OCI-LY1 (cell line): ENCODE data around the gene FAM47E.

Experiments used
- H2AFZ ChIP-seq: fragments of 200-600 bp; sonication (generic), shearing (Covaris generic); 2 replicates; pipeline ENCODE4 v1.6.0; 2014; ENCODE audit warnings: antibody characterized with exemption, mild to moderate bottlenecking, low read length
- H3F3A ChIP-seq: fragments of 200-600 bp; sonication (generic), shearing (Covaris generic); 2 replicates; pipeline ENCODE4 v1.6.0; 2014; ENCODE audit warnings: mild to moderate bottlenecking, antibody characterized with exemption, low read length, moderate library complexity; ENCODE audit not compliant: insufficient read depth
- H3K27ac ChIP-seq: fragments of 200-600 bp; sonication (generic); 2 replicates; pipeline ENCODE4 v1.5.1; 2014; ENCODE audit warnings: low read length, mixed run types, mild to moderate bottlenecking, low read depth; ENCODE audit not compliant: poor library complexity, severe bottlenecking
- H3K27me3 ChIP-seq: fragments of 200-600 bp; sonication (generic); 2 replicates; pipeline ENCODE4 v1.6.0; 2014; ENCODE audit warnings: antibody characterized with exemption, mild to moderate bottlenecking, low read length, moderate library complexity; ENCODE audit not compliant: insufficient read depth
- H3K36me3 ChIP-seq: fragments of 200-600 bp; sonication (generic); 2 replicates; pipeline ENCODE4 v1.6.1; 2014; ENCODE audit warnings: mild to moderate bottlenecking, antibody characterized with exemption, low read length, moderate library complexity, mixed read lengths; ENCODE audit not compliant: insufficient read depth
- H3K4me1 ChIP-seq: fragments of 200-600 bp; sonication (generic); 2 replicates; pipeline ENCODE4 v1.5.1; 2014; ENCODE audit warnings: mild to moderate bottlenecking, low read length, moderate library complexity; ENCODE audit not compliant: insufficient read depth, severe bottlenecking
- H3K4me2 ChIP-seq: fragments of 200-600 bp; sonication (generic), shearing (Covaris generic); 2 replicates; pipeline ENCODE4 v1.6.1; 2014; ENCODE audit warnings: low read length
- H3K4me3 ChIP-seq: fragments of 200-600 bp; sonication (generic); 2 replicates; pipeline ENCODE4 v1.5.1; 2014; ENCODE audit warnings: low read length, low read depth, mild to moderate bottlenecking, mixed read lengths; ENCODE audit not compliant: poor library complexity, severe bottlenecking
- H3K79me2 ChIP-seq: fragments of 200-600 bp; shearing (Covaris generic); 2 replicates; pipeline ENCODE4 v1.6.1; 2016; ENCODE audit warnings: mixed run types, low read length, mixed read lengths; ENCODE audit not compliant: insufficient read depth
- H3K9ac ChIP-seq: fragments of 200-600 bp; sonication (generic), shearing (Covaris generic); 2 replicates; pipeline ENCODE4 v1.6.1; 2014; ENCODE audit warnings: mild to moderate bottlenecking, low read length, mixed read lengths
- H3K9me2 ChIP-seq: fragments of 200-600 bp; sonication (generic), shearing (Covaris generic); 2 replicates; pipeline ENCODE4 v1.6.1; 2014; ENCODE audit warnings: low read depth, mild to moderate bottlenecking, low read length, mixed read lengths
- H3K9me3 ChIP-seq: fragments of 200-600 bp; shearing (Covaris generic); 2 replicates; pipeline ENCODE4 v1.6.1; 2014; ENCODE audit warnings: low read length, mixed read lengths
- H4K20me1 ChIP-seq: fragments of 200-600 bp; sonication (generic), shearing (Covaris generic); 2 replicates; pipeline ENCODE4 v1.6.0; 2016; ENCODE audit warnings: mild to moderate bottlenecking, low read length; ENCODE audit not compliant: insufficient read depth
- EZH2 ChIP-seq: fragments of 200-600 bp; sonication (generic), shearing (Covaris generic); IDR thresholded peaks from 2 replicates; pipeline ENCODE4 v1.8.0; 2017; ENCODE audit warnings: borderline replicate concordance, mixed run types, mild to moderate bottlenecking, antibody characterized with exemption, low read length, moderate library complexity, mixed read lengths
- TF ChIP-seq, protein P1 (sequence below): fragments of 200-600 bp; sonication (generic), shearing (Covaris generic); IDR thresholded peaks from 2 replicates; pipeline ENCODE4 v1.5.1; 2017; ENCODE audit warnings: mild to moderate bottlenecking, antibody characterized with exemption, low read length, moderate library complexity, mixed read lengths

FAM47E gene

DNA sequence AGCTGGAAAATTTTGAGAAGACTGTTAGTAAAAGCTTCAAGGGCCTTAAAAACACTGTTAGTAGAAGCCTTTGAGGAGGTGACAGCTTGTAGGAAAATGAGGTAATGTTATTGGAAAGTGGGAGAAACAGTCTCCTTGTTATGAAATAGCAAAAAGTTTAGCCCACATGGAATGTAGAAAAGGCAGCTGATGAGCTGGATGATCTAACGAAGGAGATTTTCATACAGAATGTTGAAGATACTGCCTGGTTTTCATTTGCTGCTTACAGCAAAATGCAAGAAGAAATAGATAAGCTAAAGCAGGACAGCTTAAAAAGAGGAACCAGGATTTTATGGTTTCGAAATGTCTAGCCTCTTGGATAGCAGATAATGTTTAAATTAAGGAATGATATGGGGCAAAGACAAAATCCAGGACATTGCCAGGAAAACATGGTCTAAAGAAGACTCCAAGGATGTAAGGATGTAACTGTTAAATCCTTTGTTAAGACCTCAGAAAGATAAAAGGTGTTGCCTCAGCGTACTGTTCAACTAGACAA, 44.8 kb downstream of the FAM47E start:
- Histone ChIP-seq H3K36me3 (no peaks in the 10 kb centered on the region), H3K4me1 (no peaks in the 10 kb centered on the region), H3K27me3 (no peaks in the 10 kb centered on the region), H3K27ac (no peak overlapping the region), H3F3A (no peaks in the 10 kb centered on the region), H3K9me3 (no peaks in the 10 kb centered on the region), H3K9ac (no peak overlapping the region), H2AFZ (no peak overlapping the region), H3K4me3 (no peak overlapping the region), H3K79me2 (no peaks in the 10 kb centered on the region), H4K20me1 (no peaks in the 10 kb centered on the region), H3K4me2 (no peak overlapping the region), H3K9me2 (no peaks in the 10 kb centered on the region)
- TF ChIP-seq, protein P1, sequence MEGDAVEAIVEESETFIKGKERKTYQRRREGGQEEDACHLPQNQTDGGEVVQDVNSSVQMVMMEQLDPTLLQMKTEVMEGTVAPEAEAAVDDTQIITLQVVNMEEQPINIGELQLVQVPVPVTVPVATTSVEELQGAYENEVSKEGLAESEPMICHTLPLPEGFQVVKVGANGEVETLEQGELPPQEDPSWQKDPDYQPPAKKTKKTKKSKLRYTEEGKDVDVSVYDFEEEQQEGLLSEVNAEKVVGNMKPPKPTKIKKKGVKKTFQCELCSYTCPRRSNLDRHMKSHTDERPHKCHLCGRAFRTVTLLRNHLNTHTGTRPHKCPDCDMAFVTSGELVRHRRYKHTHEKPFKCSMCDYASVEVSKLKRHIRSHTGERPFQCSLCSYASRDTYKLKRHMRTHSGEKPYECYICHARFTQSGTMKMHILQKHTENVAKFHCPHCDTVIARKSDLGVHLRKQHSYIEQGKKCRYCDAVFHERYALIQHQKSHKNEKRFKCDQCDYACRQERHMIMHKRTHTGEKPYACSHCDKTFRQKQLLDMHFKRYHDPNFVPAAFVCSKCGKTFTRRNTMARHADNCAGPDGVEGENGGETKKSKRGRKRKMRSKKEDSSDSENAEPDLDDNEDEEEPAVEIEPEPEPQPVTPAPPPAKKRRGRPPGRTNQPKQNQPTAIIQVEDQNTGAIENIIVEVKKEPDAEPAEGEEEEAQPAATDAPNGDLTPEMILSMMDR, result no peak
- no peak for TF ChIP-seq EZH2

DNA sequence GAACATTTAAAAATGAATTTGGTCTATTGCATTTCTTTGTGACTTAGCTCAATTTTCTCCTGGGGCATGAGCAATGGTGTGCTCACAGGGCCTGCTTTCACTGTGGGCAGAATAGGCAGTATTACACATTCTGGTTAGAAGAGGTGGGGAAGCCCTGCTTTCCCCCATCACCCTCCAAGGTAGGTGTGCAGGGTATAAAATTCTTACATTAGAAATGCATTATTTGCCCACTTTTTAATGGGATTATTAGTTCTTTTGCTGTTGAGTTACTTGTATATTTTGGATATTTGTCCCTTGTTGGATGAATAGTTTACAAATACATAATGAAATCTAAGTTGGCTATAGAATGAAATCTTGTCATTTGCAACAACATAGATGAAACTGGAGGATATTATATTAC, 46.7 kb downstream of the FAM47E start:
- Histone ChIP-seq H3K4me1 (no peaks in the 10 kb centered on the region), H3K36me3 (no peaks in the 10 kb centered on the region), H3K9me3 (no peaks in the 10 kb centered on the region), H3F3A (no peaks in the 10 kb centered on the region), H3K4me2 (no peak overlapping the region), H3K4me3 (no peak overlapping the region), H3K79me2 (no peaks in the 10 kb centered on the region), H4K20me1 (no peaks in the 10 kb centered on the region), H3K9me2 (no peaks in the 10 kb centered on the region), H2AFZ (no peak overlapping the region), H3K9ac (no peak overlapping the region), H3K27me3 (no peaks in the 10 kb centered on the region), H3K27ac (no peak overlapping the region)
- TF ChIP-seq EZH2, result no peak
- TF ChIP-seq, protein P1, result no peak

DNA sequence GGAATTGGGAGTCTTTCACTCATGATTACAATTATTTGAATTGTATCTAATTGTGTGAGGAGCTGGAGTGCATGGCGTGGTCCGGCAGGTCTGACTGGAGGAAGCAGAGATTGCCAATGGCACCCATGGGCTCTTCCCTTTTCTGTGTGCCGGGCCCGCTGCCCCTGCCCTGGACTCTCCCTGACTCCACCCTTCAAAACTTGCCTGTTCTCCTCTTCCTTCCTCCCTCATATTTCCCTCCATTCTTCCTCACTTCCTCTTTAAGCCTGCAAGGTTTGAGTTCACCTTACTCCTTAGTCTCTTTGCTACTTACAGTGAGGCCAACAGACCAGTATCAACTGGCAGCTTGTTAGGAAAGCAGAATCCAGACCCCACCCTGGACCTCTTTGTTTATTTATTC, 48.5 kb downstream of the FAM47E start:
- H3K27me3 ChIP-seq, result no peaks in the 10 kb centered on the region
- H3F3A ChIP-seq, result no peaks in the 10 kb centered on the region
- no peak overlapping the region for H3K4me2 ChIP-seq
- no peak for TF ChIP-seq EZH2
- TF ChIP-seq, protein P1, result no peak
- H3K9me3 ChIP-seq, result no peaks in the 10 kb centered on the region
- H4K20me1 ChIP-seq, result no peaks in the 10 kb centered on the region
- no peak overlapping the region for H2AFZ ChIP-seq
- no peaks in the 10 kb centered on the region for H3K4me1 ChIP-seq
- no peaks in the 10 kb centered on the region for H3K79me2 ChIP-seq
- no peaks in the 10 kb centered on the region for H3K36me3 ChIP-seq
- no peak overlapping the region for H3K27ac ChIP-seq
- H3K4me3 ChIP-seq, result no peak overlapping the region
- no peaks in the 10 kb centered on the region for H3K9me2 ChIP-seq
- no peak overlapping the region for H3K9ac ChIP-seq
